MG63 (cell line): ENCODE measurements around the gene MRPL20. TPM values are rescaled to one million over a fixed set of nuclear protein-coding genes. Genes with fewer than 3 reads are reported as not detected.
"Not testable (repeated sequence)": the region's sequence is repeated elsewhere in the genome, so short reads cannot be mapped to it uniquely, and the experiment has no call there.

ENCODE experiments used
- DNase-seq: peaks from one replicate; pipeline ENCODE4 v3.0.0-alpha.2; 2020
- H3K27me3 ChIP-seq: fragments of 250-450 bp; sonication (Bioruptor Pico); 2 replicates; pipeline ENCODE4 v1.5.1; 2020; ENCODE audit warnings: mild to moderate bottlenecking, moderate library complexity
- H3K36me3 ChIP-seq: fragments of 250-450 bp; sonication (Bioruptor Pico); 2 replicates; pipeline ENCODE4 v1.5.1; 2020; ENCODE audit warnings: mild to moderate bottlenecking, moderate library complexity
- H3K4me3 ChIP-seq: fragments of 250-450 bp; sonication (Bioruptor Pico); 2 replicates; pipeline ENCODE4 v1.5.1; 2020; ENCODE audit warnings: mild to moderate bottlenecking, moderate library complexity
- H3K9me3 ChIP-seq: fragments of 250-450 bp; sonication (Bioruptor Pico); 2 replicates; pipeline ENCODE4 v1.5.1; 2020; ENCODE audit warnings: mild to moderate bottlenecking, moderate library complexity
- total RNA-seq: library from RNA; depleted of rRNA; stranded (reverse); fragments of >200 nt; shearing (Covaris generic); gene quantifications from 2 replicates; pipeline ENCODE4 v1.2.3, GENCODE V29; 2014; ENCODE audit warnings: low replicate concordance

MRPL20 gene
- total RNA-seq, 1 experiment from 2014 or later, result 55.2 TPM

GRCh38 chr1:1387098-1388077 is 19.7 kb downstream of the MRPL20 start:
- Histone ChIP-seq H3K4me3 (no peak overlapping the region), H3K36me3 (peaks cover 64% of the 10 kb centered on the region)

DNA sequence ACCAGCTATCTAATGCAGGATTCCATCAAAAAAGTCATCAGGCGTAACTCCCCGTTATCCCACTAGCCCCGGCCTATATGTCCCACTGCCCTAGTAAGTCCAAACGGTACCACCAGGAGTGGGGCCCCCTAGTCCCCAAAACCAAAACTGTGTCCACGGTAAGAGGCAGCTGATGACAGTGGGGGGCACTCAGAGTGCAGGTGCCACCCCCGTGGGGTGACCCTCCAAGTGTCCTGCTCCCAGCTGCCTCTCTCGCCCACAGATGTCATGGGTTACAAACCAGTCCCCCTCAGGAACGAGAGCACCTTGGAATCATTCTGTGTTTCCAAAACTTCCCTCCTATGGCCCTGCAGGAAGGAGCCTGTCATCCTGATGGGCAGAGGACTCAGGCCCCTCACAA is 21.2 kb downstream of the MRPL20 start:
- Histone ChIP-seq H3K27me3 (no peaks in the 10 kb centered on the region), H3K36me3 (peaks cover 53% of the 10 kb centered on the region), H3K4me3 (no peak overlapping the region), H3K9me3 (no peaks in the 10 kb centered on the region)
- no peak for DNase-seq

More at GRCh38 chr1:1387098-1388077, 19.7 kb downstream of the MRPL20 start:
- DNase-seq, result no peak
- Histone ChIP-seq H3K27me3 (no peaks in the 10 kb centered on the region), H3K9me3 (no peaks in the 10 kb centered on the region)

- H3K27me3 ChIP-seq, H3K9me3 ChIP-seq, DNase-seq, H3K4me3 ChIP-seq: not testable (repeated sequence)
- H3K36me3 ChIP-seq, result peaks cover 47% of the 10 kb centered on the region
Observed at GRCh38 chr1:1385339-1385738, 21.8 kb downstream of the MRPL20 start.

DNA sequence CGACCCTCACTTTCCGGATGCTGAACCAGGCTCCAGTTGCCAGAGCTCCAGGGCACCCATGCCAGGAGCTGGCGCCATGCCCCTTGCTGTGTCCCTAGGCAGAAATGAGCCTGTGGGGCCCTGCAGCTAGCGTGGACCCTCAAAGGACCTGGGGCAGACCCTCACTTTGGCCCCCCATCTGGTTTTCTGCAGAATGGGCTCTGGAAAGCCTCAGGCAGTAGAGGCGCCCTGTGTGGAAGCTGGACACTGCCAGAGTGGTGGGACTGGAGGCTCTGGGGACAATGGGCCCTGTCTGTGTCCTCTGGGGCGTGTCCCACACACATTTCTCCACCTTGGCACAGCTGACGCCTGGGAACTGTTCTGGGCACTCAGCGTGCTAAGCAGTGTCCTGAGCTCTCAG is 25.8 kb downstream of the MRPL20 start:
- no peak for DNase-seq
- Histone ChIP-seq H3K4me3 (no peak overlapping the region), H3K9me3 (no peaks in the 10 kb centered on the region), H3K36me3 (peaks cover 16% of the 10 kb centered on the region), H3K27me3 (no peaks in the 10 kb centered on the region)

- Histone ChIP-seq H3K27me3 (no peaks in the 10 kb centered on the region), H3K9me3 (no peaks in the 10 kb centered on the region)
- no peak for DNase-seq
Observed at GRCh38 chr1:1380860-1381259, 26.2 kb downstream of the MRPL20 start.

GRCh38 chr1:1377540-1378205 is 29.4 kb downstream of the MRPL20 start:
- H3K36me3 ChIP-seq, result peaks cover 29% of the 10 kb centered on the region
- H3K9me3 ChIP-seq, result no peaks in the 10 kb centered on the region
- H3K27me3 ChIP-seq, result no peaks in the 10 kb centered on the region
- no peak overlapping the region for H3K4me3 ChIP-seq
- DNase-seq, result no peak

More at GRCh38 chr1:1380860-1381259, 26.2 kb downstream of the MRPL20 start:
- Histone ChIP-seq H3K4me3 (no peak overlapping the region), H3K36me3 (peaks cover 16% of the 10 kb centered on the region)

GRCh38 chr1:1376551-1377226 is 30.4 kb downstream of the MRPL20 start:
- no peak overlapping the region for H3K4me3 ChIP-seq
- peaks cover 35% of the 10 kb centered on the region for H3K36me3 ChIP-seq
- no peaks in the 10 kb centered on the region for H3K27me3 ChIP-seq
- no peaks in the 10 kb centered on the region for H3K9me3 ChIP-seq
- no peak for DNase-seq

DNA sequence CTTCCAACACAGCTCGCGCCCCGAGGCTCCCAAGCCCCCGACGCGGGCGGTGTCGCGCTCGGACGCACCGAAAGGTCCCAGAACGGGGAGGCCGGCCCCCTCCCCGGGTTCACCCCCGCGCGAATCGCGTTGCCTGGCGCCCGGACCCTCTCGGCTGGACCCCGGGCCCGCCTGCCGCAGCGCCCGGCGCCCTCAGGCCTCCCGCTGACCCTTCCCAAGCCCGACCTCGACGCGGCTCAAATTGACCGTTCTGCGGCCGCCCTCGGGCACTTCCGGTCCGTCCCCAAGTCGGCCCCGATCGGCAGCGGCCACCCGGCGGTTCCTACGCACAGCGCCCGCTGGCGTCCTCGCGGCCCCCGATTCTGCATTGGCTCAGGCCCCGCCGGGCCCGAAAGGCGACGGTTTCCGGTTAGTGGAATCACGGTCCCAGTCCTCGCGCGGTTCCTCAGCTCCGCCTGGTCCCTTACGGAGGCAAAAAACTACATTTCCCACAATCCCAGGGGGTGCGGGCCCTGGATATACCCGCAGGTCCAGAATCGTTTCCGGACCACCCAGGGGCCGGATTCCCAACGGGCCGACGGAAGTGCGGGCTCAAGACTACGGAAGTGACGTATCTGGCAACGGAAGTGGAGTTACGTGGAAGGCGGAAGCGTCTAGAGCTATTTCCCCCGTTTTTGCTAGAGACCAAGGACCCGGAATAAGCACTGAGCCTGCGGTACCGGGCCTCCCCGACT is 32.0 kb downstream of the MRPL20 start, which contains the start of gene AURKAIP1:
AURKAIP1 (minus strand) TSS at position 279 of the 734 bp plus-strand sequence. CDS start 451 bp downstream, outside the sequence.
- Histone ChIP-seq H3K27me3 (no peaks in the 10 kb centered on the region), H3K4me3 (peak within 1 kb of the TSS; percentile 76), H3K9me3 (no peaks in the 10 kb centered on the region), H3K36me3 (peaks cover 38% of the 10 kb centered on the region)
- DNase-seq, result peak; percentile 99

DNA sequence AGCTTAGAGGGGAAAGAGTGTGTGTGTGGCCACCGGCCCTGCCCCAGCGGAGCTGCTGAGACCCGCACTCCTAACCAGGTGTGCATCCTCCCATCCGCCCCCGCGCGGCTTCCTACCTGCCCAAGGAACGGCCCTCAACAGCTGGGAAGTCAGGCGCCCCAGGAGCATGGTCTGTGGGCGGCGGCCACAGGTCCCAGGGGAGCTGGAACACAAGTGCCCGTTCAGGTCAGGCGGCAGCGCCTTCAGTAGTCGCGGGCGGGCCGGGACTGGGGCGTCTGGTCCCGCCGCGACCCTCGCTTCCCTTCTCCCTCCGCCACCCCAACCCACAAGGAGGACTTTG is 32.5 kb downstream of the MRPL20 start:
- Histone ChIP-seq H3K36me3 (peaks cover 38% of the 10 kb centered on the region), H3K27me3 (no peaks in the 10 kb centered on the region), H3K9me3 (no peaks in the 10 kb centered on the region), H3K4me3 (peak overlapping the region; percentile 76)
- no peak for DNase-seq

DNA sequence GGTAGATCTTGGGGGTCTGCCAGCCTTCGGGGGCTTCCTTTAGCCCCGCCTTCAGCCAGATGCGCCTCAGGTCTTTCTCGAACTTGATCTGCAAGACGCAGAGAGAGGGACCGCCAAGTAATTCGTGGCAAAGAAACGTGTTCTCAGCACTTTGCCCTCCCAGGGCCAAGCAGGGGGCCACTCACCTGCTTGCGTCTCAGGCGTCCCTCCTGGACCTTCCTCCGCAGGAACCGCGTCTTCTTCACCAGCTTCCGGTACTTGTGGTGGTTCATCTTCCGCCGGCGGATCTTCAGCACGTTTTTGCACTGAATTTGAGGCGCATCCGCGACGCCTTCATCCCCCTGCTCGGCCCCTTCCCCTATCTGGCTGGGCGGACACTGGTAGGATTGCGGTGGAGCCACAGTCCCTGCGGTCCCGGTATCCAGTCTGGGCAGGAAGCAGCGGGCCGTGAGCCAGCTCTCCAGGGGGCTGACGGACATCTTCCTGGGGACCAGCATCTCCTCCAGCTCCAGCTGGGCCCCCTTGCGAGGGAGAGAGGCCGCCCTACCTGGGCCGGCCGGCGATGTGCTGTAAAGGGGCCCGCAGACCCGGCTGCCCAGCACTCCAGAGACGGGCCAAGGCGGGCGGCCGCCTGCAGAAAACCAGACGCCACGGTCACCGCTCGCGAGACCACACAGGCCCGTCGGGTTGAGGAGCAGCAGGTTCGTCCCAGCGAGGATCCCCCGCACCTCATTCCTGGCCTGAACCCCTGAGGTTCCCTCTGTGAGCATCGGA is 33.1 kb downstream of the MRPL20 start:
- Histone ChIP-seq H3K9me3 (no peaks in the 10 kb centered on the region), H3K27me3 (no peaks in the 10 kb centered on the region), H3K36me3 (peaks cover 38% of the 10 kb centered on the region), H3K4me3 (peak overlapping the region; percentile 76)
- DNase-seq, result no peak

GRCh38 chr1:1373051-1373814 is 33.9 kb downstream of the MRPL20 start:
- Histone ChIP-seq H3K27me3 (no peaks in the 10 kb centered on the region), H3K4me3 (peak overlapping the region; percentile 76), H3K36me3 (peaks cover 38% of the 10 kb centered on the region), H3K9me3 (no peaks in the 10 kb centered on the region)
- DNase-seq, result no peak

- Histone ChIP-seq H3K4me3 (no peak overlapping the region), H3K36me3 (peaks cover 38% of the 10 kb centered on the region), H3K27me3 (no peaks in the 10 kb centered on the region), H3K9me3 (peaks cover 3% of the 10 kb centered on the region)
- DNase-seq, result peak; percentile 63
Observed at GRCh38 chr1:1371746-1372711, 35.1 kb downstream of the MRPL20 start.

DNA sequence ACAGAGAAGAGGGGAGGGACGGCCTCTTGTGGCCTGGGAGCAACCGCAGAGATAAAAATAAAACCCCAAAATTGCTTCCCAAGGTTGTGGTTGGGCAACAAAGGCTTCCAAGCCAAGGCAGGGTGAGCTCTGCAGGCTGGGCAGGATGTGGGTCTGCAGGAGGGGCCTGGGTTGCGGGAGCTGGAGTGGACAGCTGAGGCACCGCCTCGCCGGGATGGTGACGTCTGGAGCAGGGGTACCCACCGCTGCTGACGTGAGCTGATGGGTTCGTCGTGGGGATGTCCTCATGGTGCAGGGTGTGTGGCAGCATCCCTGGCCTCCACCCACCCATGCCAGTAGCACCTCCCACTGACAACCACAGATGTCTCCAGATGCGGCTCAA is 35.7 kb downstream of the MRPL20 start:
- peaks cover 33% of the 10 kb centered on the region for H3K36me3 ChIP-seq
- H3K9me3 ChIP-seq, result peaks cover 5% of the 10 kb centered on the region
- H3K27me3 ChIP-seq, result no peaks in the 10 kb centered on the region
- DNase-seq, result no peak
- no peak overlapping the region for H3K4me3 ChIP-seq

DNA sequence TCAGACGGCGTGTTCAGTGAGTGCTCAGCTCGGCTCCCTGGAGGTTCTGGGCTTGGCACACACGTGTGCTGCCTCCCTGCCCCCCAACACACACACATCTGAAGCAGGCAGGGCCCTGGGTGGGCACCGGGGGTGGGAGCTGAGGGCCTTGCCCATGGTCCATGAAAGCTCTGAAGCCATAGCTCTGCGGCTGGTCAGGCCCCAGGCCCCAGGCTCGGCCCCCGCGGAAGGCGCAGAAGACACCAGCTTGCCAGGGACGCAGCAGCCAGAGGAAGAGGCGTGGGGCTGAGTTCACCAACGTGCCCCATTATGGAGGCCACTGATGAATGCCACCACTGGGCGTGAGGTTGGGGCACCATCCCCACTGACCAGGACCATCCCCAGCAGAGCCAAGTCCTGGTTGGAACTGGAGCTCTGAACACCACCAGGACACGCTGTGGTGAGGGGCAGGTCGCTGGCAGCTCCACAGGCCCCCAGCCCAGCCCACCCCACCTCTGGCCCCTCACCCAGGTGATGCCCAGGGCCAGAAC is 36.3 kb downstream of the MRPL20 start:
- Histone ChIP-seq H3K4me3 (no peak overlapping the region), H3K36me3 (peaks cover 28% of the 10 kb centered on the region), H3K9me3 (peaks cover 7% of the 10 kb centered on the region), H3K27me3 (no peaks in the 10 kb centered on the region)
- no peak for DNase-seq
